ENCODE measurements around the gene ETV1. TPM values are rescaled to one million over a fixed set of nuclear protein-coding genes. Genes with fewer than 3 reads are reported as not detected.
A peak's percentile ranks its signal among the peaks of the same experiment; 100 is the strongest.
"Not testable (repeated sequence)": the region's sequence is repeated elsewhere in the genome, so short reads cannot be mapped to it uniquely, and the experiment has no call there.

Gene ETV1
- total RNA-seq, 1 experiment from 2014 or later: 4.2 TPM

- in situ Hi-C loops (cut with HindIII; ENCODE audit: low sequenced_read_pairs): no loop called here
- DNase-seq (ENCODE audit: low spot score): no peak
Measured at GRCh38 chr7:13947535-13947934, 41.9 kb downstream of the ETV1 start.

DNA sequence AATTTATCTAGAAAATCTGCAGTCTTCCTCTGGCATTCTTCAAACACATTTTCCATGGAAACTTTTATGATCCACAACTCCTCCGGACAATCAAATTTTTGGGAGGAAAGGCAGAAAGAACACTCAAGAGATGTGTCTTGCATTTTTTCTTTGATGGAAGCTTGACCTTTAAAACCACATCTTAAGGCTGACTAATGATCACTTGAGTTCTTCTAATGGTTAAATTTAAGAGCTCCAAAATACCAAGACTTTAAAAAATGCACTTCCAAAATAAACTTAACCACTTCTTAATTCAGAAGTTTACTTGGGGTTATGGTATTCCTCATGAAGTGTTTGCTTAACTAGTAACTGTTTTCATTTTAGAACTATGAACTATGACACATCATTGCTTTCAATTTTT, 43.3 kb downstream of the ETV1 start:
- DNase-seq (ENCODE audit: low spot score): no peak
- in situ Hi-C loops (cut with HindIII; ENCODE audit: low sequenced_read_pairs): no loop called here

- in situ Hi-C loops (cut with HindIII; ENCODE audit: low sequenced_read_pairs): no loop called here
- DNase-seq (ENCODE audit: low spot score): peak; percentile 86
Measured at GRCh38 chr7:13945670-13946069, 43.8 kb downstream of the ETV1 start.

DNA sequence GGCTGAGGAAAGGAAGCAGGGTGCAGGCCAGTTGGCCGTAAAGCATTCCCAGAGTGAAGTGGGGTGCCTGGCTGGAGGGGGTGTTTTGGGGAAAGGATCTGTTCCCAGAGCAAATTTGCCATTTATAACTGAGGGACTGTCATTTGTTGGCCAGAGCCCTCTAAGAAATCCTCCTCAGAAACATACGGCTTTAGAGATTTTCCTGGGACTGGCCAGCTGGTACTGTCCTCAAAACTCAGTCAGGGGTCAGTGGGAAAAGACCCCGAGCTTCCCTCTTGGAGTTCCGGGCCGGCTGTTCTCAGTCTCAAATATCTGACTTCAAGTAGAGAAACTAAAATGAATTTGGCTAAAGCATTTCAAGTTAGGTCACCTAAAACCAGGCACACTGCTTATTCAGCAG, 55.9 kb downstream of the ETV1 start:
- DNase-seq (ENCODE audit: low spot score): peak; percentile 98
- in situ Hi-C loops (cut with HindIII; ENCODE audit: low sequenced_read_pairs): no loop called here

- in situ Hi-C loops (cut with HindIII; ENCODE audit: low sequenced_read_pairs): no loop called here
- DNase-seq (ENCODE audit: low spot score): no peak
Measured at GRCh38 chr7:13933091-13933490, 56.4 kb downstream of the ETV1 start.

DNA sequence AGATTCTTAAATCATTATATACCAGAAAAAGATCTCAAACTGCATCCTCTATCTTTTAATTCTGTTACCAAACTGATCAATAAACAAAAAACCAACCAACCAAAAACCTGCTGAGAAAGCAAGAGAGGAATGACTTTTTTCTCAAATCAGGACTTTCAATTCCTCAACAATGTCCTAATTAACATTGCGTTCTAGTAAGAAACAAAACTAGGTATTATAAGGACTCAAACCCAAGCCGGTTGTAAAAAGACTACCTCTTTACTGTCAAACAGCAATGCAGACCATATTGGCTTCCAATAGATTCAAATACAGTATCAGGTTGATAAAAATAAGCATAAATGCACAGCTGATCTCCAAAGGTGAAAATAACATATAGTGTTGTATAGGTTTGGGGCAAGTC, 57.3 kb downstream of the ETV1 start:
- in situ Hi-C loops (cut with HindIII; ENCODE audit: low sequenced_read_pairs): no loop called here
- no peak for DNase-seq (ENCODE audit: low spot score)

- DNase-seq (ENCODE audit: low spot score): no peak
- in situ Hi-C loops (cut with HindIII; ENCODE audit: low sequenced_read_pairs): no loop called here
Measured at GRCh38 chr7:13921062-13921461, 68.4 kb downstream of the ETV1 start.

DNA sequence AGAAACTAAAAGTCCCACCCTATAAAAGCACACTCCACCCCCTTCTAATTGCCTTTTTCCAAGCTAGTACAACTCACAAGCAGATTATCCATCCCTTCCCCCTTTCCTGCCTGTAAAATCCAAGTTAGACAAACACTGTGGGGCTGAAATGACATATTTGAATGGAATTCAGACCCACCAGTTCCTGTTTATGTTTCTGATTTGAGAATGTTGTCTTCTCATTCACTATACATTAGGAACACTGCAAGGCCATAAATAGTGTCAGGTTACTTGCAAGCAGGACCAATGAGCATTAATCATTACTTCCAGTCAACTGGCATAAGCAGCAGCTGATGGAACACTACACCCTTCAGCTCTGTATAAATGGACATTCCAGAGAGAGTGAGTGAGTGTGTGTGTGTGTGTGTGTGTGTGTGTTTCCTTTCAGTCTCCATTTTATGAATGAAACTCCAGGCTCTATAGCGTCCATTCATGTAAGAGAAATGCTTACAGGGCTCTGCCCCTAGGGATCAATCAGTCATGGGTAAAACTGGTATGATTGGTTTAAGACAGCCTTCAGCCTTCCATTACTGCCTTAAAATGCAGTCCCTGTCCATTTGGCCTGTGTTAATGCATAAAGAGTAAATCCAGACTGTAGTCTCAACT, 69.3 kb downstream of the ETV1 start:
- in situ Hi-C loops (cut with HindIII; ENCODE audit: low sequenced_read_pairs): no loop called here
- peak; percentile 63 for DNase-seq (ENCODE audit: low spot score)

DNA sequence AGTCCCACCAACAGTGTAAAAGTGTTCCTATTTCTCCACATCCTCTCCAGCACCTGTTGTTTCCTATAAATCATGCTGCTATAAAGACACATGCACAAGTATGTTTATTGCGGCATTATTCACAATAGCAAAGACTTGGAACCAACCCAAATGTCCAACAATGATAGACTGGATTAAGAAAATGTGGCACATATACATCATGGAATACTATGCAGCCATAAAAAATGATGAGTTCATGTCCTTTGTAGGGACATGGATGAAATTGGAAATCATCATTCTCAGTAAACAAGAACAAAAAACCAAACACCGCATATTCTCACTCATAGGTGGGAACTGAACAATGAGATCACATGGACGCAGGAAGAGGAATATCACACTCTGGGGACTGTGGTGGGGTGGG, 71.1 kb downstream of the ETV1 start:
- in situ Hi-C loops (cut with HindIII; ENCODE audit: low sequenced_read_pairs); DNase-seq (ENCODE audit: low spot score): not testable (repeated sequence)

GRCh38 chr7:13917103-13917502, 72.4 kb downstream of the ETV1 start:
- DNase-seq (ENCODE audit: low spot score); in situ Hi-C loops (cut with HindIII; ENCODE audit: low sequenced_read_pairs): not testable (repeated sequence)

GRCh38 chr7:13915891-13916290, 73.6 kb downstream of the ETV1 start:
- in situ Hi-C loops (cut with HindIII; ENCODE audit: low sequenced_read_pairs): no loop called here
- no peak for DNase-seq (ENCODE audit: low spot score)

DNA sequence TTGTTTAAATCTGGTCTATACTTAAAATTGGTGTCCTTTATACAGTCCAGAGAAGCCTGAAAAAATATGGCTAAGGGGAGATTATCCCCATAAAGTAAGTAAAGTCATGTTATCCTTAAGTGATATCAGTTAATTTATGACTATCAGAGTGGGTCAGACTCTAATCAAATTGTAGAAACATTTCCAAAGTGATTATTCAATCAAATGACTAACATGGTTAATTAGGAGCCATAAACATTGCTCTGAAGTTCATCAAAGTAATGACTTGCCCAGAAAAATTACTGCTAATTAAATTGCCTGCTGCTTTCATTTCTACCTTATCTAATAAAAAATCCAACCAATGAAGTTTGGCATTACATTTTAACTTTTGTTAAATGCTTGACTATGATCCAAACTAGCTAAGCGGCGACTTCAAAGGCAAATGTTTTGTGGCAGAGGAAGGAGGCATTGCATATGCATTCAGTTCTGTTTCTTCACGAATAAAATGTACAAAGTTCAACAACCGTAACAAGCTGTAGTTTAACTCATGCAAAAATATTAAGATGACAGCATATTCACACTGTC, 76.7 kb downstream of the ETV1 start:
- in situ Hi-C loops (cut with HindIII; ENCODE audit: low sequenced_read_pairs): no loop called here
- no peak for DNase-seq (ENCODE audit: low spot score)

GRCh38 chr7:13911909-13912308, 77.6 kb downstream of the ETV1 start:
- DNase-seq (ENCODE audit: low spot score): no peak
- in situ Hi-C loops (cut with HindIII; ENCODE audit: low sequenced_read_pairs): no loop called here

- DNase-seq (ENCODE audit: low spot score): no peak
- in situ Hi-C loops (cut with HindIII; ENCODE audit: low sequenced_read_pairs): no loop called here
Measured at GRCh38 chr7:13910805-13911551, 78.5 kb downstream of the ETV1 start.

- DNase-seq (ENCODE audit: low spot score): no peak
- in situ Hi-C loops (cut with HindIII; ENCODE audit: low sequenced_read_pairs): no loop called here
Measured at GRCh38 chr7:13908667-13909397, 80.6 kb downstream of the ETV1 start.

GRCh38 chr7:13907831-13908230, 81.6 kb downstream of the ETV1 start:
- in situ Hi-C loops (cut with HindIII; ENCODE audit: low sequenced_read_pairs): no loop called here
- DNase-seq (ENCODE audit: low spot score): no peak

DNA sequence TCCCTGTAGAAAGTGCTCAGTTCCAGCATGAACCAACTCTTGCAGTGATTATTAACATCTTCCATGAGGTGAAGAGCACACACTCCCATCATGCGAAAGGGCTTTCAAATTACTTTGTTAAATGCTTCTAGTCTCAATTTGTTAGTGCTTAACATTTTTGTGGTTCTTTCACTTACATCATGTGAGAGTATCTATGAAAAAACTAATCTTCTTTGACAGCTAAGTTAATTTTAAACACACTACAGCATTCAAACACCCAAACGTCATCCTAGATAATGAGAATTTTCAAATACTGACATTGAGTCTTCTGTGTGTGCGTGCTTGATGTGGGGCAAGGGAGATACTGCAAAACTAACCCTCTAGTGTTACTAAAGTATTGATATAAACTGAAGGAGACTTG, 84.8 kb downstream of the ETV1 start:
- in situ Hi-C loops (cut with HindIII; ENCODE audit: low sequenced_read_pairs): no loop called here
- DNase-seq (ENCODE audit: low spot score): no peak

GRCh38 chr7:13904007-13904406, 85.5 kb downstream of the ETV1 start:
- in situ Hi-C loops (cut with HindIII; ENCODE audit: low sequenced_read_pairs): no loop called here

DNA sequence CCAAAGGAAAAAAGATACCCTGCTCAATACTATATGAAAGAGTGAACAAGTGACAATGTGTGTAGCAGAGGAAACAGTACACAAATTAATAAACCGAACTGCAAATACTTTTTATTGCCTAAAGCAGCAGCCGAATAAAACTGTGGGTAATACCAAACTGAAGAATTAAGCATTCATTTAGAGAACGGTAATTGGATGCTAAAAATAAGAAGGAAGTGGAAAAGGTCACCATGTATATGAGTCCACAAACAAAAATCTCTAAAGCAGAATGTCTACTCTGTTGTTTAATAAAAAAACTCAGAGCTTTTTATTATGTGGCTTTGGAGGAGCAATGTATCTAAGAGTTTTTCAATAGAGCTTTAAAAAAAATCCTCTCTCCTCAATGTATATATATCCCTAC, 87.9 kb downstream of the ETV1 start:
- in situ Hi-C loops (cut with HindIII; ENCODE audit: low sequenced_read_pairs): no loop called here
- no peak for DNase-seq (ENCODE audit: low spot score)

More at GRCh38 chr7:13904007-13904406, 85.5 kb downstream of the ETV1 start:
- no peak for DNase-seq (ENCODE audit: low spot score)

All from G401 (cell line).